Activated CD4-positive, alpha-beta T cell treated with anti-CD3 and anti-CD28 coated beads for 4 hours (primary cell): Measurements from ENCODE around the gene FRMPD1.
"Not testable (repeated sequence)": the region's sequence is repeated elsewhere in the genome, so short reads cannot be mapped to it uniquely, and the experiment has no call there.

ENCODE experiments used
- DNase-seq, 2 donors: peaks; one replicate each; pipeline ENCODE4 v3.0.0-alpha.2; 2020

Gene FRMPD1

DNA sequence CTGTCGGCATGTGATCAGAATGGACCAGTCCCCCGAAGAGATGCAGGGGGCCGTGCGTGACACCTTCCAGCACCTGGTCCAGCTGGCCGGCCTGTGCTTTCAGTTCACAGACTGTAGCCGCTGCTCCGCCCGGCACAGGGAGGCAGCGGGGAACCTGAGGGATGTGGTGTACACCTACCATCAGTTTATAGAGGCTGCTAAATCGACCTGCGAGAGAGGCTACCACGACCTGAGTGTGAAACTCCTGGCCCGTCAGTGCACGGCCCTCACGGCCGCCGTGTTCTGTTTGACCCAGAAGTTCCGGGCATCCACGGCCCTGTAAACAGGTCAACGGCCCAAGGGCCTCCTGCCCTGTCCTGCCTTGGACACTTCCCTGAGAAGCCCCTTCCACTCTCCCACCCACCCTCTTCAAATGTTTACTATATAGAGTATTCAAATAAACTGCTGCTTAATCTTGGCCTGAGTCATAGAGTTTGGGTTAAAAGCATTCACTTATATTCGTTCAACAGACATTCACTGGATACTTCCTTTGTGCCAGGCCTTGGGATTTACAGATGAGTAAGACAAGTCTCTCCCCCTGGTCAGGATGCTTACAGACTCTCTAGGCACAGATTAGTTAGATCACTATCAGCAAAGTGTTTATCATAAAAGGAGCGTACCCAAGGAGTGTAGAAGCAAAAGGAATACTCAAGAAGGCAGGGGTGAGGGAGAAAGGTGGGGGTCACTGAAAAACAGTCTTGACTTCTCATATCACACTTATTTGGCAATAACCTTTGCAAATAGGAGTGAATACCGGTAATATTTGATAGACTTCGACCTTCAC is 95.9 kb downstream of the FRMPD1 start:
- DNase-seq, result no peak

DNA sequence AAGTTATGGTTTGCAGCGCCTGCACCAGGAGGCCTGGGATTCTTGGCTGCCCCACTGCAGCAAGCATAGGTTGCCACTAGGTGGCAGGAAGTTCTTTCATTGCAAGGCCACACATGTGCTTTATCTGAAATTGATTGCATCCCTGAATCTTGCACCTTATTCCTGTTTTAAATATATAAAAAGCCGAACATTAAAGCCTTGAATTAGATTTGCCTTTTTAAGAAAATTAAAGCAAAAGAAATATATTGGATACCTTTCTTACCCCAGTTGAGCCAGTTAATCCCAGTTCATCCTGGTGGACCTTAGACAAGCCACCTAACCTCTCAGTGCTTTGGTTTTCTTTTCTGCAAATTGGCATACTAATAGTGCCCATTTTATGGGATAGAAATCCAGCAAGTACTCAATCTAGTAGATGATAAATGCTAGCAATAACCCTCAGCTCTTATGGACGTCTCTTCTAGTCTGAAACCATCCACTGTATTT is 96.6 kb downstream of the FRMPD1 start:
- DNase-seq, result peak; percentile 36 to 57

DNA sequence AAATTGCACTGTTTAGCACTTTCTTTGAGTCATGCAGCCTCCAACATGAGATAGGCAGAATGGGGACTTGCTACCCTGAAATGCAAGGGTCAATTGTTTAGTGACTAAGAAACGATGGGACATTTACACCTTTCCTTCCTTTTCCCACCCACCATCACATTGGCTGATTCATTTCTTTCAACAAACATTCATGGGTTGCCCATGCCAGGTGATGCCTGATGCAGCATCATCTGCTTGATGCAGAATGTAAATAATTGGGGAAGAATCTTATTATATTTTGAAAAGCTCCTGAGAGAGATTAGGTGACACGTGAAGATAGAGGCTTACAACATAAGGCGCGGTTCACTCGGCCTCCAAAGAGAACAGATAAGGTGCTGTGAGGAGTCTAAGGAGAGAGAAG is 98.4 kb downstream of the FRMPD1 start:
- DNase-seq, result no peak

DNA sequence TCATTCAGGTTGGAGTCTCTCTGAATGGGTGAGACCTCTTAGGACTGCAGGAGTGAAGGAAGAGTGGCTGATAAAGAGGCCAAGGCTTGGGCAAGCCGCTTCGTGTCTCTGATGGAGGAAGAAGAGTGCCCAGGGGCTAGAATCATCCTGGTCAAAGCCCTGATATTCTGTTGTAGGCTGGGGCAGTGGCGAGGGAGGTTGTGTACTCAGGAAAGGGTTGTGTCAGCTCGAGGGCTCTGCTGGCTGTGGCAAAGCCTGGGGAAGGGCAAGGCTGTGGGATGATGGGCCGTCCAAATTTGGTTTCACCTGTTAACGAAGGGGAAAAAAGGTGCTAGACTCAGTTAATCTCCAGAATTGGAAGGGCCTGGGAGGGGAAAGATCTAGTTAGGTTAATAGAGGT is 100.4 kb downstream of the FRMPD1 start:
- DNase-seq, result no peak

DNA sequence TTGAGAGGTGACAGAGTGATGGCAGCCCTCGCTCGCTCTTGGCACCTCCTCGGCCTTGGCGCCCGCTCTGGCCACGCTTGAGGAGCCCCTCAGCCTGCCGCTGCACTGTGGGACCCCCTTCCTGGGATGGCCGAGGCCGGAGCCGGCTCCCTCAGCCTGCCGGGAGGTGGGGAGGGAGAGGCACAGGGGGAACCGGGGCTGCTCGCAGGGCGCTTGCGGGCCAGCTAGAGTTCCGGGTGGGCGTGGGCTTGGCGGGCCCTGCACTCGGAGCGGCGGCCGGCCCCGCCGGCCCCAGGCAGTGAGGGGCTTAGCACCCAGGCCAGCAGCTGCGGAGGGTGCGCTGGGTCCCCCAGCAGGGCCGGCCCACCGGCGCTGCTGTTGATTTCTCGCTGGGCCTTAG is 101.0 kb downstream of the FRMPD1 start:
- DNase-seq, result not testable (repeated sequence)

DNA sequence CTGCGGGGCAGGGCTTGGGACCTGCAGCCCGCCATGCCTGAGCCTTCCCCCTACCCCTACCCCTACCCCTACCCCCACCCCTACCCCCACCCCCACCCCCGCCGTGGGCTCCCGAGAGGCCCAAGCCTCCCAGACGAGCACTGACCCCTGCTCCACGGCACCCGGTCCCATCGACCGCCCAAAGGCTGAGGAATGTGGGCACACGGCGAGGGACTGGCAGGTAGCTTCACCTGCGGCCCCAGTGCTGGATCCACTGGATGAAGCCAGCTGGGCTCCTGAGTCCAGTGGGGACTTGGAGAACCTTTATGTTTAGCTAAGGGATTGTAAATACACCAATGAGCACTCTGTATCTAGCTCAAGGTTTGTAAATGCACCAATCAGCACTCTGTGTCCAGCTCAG is 101.4 kb downstream of the FRMPD1 start:
- DNase-seq, result not testable (repeated sequence)

DNA sequence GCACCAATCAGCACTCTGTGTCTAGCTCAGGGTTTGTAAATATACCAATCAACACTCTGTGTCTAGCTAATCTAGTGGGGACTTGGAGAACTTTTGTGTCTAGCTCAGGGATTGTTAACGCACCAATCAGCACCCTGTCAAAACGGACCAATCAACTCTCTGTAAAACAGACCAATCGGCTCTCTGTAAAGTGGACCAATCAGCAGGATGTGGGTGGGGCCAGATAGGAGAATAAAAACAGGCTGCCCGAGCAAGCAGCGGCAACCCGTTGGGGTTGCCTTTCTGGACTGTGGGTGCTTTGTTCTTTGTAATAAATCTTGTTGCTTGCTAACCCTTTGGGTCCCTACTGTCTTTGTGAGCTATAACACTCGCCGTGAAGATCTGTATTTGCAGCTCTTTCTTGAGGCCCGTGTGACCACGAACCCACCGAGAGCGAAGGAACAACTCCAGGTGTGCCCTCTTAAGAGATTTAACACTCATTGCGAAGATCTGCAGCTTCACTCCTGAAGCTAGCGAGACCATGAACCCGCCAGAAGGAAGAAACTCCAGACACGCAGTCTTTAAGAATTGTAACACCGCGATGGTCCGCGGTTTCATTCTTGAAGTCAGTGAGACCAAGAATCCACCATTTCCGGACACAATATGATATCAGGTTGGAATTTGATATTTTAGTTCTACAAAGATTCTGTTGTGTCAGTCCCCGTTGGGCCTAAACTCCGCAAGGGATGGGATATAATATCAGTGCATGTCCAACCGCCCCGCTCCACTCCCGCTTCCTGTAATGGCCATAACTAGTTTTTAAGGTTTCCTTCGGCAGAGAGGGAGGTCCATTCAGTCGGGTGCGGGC is 102.1 kb downstream of the FRMPD1 start:
- no peak for DNase-seq

DNA sequence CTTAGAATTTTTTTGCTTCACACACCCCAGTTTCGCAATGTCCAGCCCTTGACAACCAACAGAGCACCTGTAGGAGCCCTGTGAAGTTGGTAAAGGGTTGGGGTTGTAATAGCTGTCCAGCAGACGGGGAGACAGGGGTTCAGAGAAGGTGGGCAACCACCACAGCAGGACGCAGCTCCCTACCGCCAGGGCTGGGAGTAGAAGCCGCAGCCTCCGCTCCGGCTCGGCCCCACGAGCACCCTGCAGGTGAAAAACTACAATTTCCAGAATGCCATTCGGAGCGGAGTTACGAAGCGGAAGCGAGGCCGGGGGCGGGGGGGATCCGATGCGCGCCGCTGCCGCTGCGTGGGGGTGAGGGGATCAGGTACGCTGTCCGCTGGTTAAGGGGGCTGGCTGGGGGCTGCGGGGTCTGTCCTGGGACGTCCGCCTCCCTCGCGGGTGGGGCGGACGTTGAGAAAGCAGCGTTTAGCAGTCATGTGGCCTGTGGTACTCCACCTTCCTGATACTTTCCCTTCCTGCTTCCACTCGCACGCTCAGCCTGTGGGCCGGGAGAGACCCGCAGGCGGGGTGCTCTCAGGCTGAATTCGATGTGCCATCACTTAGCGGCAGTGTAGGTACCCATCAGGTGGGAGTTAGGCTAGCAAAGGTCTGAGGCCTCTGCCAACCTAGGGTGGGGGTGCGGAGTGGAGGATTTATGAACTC is 102.9 kb downstream of the FRMPD1 start, which contains the start of gene TRMT10B:
Gene TRMT10B, plus strand, starts transcription at position 317 of the 702 bp plus-strand sequence. CDS start 8,127 bp downstream, outside the sequence.
- peak; percentile 74 to 76 for DNase-seq

DNA sequence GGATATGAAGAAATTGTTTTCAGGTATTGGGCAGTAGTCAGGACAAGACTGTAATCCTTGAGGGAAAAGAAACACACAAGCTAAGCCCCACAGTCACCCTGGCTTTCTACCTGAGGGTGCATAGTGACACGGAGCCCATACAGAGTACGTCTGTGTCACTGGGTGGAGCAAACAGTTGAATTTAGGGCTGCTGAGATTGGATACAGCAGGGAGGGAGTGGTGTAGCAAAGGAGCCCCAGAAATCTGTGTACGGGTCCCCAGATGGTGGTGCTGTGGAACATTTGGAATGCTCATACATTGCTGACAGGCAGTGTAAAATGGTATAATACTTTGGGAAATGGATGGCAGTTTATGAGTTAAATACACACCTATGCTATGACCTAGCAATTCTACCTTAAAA is 108.0 kb downstream of the FRMPD1 start:
- DNase-seq, result no peak

DNA sequence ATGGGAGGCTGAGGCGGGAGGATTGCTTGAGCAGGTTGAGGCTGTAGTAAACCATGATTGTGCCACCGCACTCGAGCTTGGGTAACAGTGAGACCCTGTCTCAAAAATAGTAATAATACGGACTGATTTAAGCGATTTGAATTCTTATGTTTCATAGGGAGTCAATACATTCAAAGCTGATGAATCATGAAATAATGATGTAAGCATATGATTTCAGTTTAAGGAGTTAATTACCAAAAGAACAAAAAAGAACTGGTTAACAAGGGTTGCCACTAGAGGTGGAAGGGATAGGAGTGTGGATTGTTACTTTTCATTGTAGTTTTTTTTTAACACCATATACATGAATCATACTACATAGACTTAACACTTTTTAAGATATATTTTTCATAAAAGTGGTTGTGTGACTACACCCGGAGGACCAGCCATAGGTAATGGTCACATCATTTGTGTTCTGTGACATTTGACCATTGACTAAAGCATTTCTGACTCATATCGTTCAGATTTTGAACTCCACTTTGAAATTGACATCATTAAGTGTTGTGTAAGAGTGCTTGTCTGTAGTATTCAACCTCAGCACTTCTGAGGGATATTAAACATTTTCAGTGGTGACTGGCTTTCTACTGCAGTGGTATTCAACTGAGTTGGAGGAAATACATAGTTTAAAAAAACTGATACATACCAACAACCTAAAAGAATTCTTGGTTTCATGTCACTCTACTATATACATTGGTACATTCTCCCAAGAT is 109.8 kb downstream of the FRMPD1 start:
- DNase-seq, result no peak

DNA sequence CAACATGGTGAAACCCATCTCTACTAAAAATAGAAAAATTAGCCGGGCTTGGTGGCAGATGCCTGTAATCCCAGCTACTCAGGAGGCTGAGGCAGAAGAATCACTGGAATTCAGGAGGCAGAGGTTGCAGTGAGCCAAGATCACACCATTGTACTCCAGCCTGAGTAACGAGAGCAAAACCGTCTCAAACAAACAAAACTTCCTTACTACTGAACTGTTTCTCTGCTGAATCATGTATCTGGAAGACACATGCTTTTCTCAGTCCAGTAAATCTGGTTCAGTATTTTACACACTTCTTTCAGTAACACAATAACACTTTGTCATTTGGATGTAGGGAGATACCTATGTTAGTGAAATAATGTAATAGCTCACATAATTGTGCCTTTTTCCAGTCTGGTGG is 110.8 kb downstream of the FRMPD1 start:
- DNase-seq, result no peak

DNA sequence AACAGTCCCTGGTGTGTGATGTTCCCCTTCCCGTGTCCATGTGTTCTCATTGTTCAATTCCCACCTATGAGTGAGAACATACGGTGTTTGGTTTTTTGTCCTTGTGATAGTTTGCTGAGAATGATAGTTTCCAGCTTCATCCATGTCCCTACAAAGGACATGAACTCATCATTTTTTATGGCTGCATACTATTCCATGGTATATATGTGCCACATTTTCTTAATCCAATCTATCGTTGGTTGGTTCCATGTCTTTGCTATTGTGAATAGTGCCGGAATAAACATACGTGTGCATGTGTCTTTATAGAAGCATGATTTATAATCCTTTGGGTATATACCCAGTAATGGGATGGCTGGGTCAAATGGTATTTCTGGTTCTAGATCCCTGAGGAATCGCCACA is 114.5 kb downstream of the FRMPD1 start:
- DNase-seq, result not testable (repeated sequence)

DNA sequence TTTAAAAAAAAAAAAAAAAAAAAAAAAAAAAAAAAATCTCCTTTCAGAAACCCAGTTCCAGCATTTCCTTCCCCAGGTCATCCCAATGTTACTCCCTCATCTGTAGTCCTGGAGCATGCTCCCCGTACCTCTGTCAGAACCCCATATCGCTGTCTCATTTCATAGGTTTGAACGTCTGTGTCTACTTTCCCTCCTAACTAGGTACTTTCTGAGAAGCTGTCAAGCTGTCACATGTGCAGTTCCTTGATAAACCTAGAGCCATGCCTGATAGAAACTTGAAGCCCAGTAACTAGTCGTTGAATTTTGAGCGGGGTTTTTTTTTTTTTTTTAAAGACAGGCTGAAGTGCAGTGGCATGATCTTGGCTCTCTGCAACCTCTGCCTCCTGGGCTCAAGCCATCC is 118.6 kb downstream of the FRMPD1 start:
- no peak for DNase-seq

DNA sequence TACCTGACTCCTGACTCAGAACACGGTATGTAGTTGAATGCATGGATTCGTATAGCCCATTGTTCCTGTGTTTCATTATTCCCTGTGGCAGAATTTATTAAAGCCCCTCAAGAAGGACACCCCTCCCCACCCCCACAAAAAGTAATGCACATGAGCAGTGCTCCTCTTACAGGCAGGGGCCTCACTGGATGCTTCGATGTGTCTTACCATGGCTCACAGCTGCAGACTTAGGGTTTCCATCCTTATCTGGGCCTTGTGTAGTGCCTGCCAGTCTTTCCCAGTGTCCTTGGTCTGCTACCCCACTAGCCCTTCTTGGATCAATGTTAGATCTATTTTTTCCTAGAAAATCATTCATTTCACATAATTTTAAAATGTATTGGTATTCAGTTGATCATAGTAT is 119.2 kb downstream of the FRMPD1 start:
- no peak for DNase-seq

DNA sequence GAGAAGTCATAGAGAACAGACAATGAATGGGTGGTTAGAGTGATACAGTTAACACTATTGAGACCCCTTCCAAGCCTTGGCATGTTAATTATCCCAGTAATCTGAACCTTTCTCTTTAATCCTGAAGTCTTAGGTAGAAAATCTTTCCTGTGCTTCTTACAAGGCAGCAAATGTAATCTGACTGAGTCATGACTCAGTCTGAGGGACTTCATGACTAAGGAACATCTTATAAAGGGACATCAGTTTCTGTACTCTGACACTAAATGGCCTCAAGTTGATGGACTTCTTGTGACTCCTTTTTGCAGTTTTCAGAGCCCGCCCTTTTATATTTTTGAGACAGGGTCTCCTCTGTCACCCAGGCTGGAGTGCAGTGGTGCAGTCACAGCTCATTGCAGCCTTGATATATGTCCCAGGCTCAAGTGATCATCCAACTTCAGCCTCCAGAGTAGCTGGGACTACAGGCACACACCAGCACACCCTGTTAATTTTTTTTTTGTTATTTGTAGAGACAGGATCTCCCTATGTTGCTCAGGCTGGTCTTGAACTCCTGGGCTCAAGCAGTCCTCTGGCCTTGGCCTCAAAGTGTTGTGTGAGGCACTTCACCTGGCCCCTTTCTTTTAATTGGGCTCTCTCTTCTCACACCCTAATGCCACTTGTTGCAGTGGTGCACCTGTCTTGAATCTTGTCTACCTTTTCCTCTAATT is 124.6 kb downstream of the FRMPD1 start:
- no peak for DNase-seq

DNA sequence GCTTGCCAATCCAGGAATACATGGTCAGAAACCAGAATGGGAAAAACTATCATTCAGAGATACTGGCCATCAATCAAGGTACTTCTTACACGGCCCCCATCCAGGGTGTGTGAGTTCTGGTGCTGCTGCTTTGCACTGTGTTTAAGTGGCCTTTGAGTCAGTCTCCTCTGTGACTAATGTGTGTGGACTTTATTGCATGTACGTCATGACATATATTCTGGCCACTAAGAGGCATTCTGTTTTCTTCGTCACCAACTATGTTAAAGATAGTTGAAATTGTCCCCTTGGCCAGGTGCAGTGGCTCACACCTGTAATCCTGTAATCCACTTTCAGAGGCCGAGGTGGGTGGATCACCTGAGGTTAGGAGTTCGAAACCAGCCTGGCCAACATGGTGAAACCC is 125.6 kb downstream of the FRMPD1 start:
- no peak for DNase-seq

DNA sequence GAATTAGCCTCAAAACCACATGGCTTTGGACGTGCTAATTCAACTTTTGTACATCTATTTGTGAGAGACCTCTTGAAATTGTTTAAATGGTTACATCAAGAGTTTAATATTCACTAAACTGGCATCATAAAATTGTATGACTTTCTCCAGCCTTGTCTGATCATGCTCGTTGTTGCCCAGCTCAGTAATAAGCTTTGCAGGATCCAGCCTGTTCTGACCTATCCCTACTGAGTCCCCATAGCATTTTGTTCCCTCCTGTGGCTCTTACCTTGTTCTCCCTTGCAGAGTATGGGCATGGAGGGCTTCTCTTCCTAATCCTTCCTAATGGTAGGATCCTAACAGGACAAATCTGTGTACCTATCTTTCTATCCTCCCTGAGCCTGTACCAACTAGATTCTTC is 127.8 kb downstream of the FRMPD1 start:
- no peak for DNase-seq

DNA sequence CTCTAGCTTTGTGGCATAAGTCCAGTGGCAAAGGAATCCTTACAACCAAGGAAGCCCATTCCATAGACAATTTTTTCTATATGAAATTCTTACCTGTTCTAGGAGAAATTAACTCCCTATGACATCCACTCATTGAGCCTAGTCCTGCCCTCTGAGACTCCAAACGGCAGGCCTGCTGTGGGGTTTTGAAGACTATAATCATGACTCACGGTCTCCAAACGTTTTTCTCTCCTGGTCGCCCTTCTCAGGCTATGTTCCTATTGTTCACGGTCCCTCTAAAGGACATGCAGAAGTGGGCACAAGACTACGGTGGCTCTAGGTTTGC is 133.5 kb downstream of the FRMPD1 start:
- DNase-seq, result no peak

DNA sequence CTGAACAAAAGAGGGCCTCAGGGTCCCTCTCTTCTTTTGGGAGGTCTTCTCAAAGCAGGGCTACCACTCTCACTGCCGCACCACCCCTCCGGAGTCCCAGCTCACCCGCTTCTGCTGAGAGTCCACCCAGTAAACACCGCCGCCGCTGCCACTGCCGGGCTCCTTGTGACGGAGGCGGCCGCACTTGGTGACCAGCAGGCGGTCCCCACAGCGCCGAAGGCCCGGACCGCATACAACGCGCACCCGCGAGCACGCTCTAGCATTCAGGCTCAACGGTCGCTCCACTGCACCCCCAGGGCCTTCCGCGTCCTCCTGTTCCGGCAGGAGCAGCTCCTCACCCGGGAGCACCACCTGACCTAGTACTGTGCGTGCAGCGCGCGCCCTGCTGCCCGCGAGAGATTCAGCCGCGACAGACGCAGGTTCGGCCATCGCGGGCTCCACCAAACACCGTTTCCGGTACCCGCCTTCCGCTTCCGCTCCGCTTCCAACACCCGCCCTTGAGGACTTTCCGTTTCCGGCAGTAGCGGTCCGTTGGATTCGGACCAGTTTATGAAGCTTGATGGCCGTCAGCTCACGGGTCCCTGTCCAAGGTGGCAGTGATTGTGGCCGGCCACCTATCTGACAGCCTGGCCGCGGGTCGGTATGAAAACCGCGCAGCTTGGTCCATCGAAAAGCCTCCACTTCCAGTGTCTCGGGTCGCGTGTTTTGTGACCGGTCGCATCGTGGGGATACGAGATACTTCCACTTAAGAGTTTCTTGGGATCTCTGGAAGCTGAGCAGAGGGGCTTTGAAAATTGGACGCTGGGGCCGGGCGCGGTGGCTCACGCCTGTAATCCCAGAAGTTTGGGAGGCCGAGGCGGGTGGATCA is 134.1 kb downstream of the FRMPD1 start, which contains the start of gene EXOSC3:
Gene EXOSC3, minus strand, starts transcription at position 449 of the 868 bp plus-strand sequence. Its CDS starts 20 bp downstream, at position 429.
- DNase-seq, result peak; percentile 79

DNA sequence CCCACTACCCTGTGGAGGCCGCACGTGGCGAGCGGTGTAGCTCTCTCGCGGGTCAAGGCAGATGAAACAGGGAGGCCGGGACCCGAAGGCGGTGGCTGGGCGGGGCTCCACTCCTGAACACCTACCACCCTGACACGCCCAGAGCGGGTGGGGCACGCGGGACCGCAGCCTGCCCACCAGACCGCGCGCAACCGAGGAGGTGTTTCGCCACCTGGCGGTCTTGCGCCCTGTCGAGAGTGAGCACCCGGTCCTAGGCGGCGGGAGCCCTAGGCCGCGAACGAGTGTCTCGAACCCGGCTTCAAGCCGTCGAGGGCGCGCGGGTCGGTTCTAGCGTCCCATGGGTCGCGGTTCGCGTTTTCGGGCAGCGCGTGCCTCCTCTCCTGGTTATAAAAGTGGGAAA is 136.3 kb downstream of the FRMPD1 start:
- no peak for DNase-seq

DNA sequence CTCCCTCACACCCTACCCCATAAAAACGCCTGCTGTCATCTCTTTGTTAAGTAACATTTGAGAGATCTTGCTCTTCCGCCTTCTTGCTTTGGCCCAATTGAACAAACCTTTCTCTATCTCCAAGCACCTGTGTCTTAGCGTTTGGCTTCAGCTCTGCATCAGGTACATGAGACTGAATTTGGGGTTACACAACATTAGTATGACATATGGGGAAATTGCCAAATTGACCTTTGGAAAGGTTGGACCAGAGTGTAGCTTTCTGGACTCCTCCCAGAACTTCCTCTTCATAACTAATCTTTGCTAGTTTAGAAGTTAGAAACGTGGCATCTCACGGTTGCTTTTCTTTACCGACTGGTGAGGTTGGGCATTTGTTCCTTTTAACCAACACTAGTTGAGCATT is 137.6 kb downstream of the FRMPD1 start:
- no peak for DNase-seq
